ENCODE measurements around the gene TMEM81. TPM values are rescaled to one million over a fixed set of nuclear protein-coding genes. Genes with fewer than 3 reads are reported as not detected.
A peak's percentile ranks its signal among the peaks of the same experiment; 100 is the strongest.

Gene TMEM81
- total RNA-seq, 4 donors from 2014 or later = 2.9 to 3.7 TPM; not detected in 2

GRCh38 chr1:205124726-205125125 lies 40.5 kb upstream of the TMEM81 start:
- intact Hi-C loops (cut with DNase I; ENCODE audit: low total_unique reads) = no loop called here
- Histone ChIP-seq H3K27me3 (no peaks in the 10 kb centered on the region), H3K27ac (no peak overlapping the region), H3K9me3 (no peaks in the 10 kb centered on the region), H3K4me1 (peaks cover 19 to 22% (median 21%) of the 10 kb centered on the region in 4 donors), H3K4me3 (no peak overlapping the region), H3K36me3 (no peaks in the 10 kb centered on the region)
- 65 to 72% methylated on average over 4 to 7 of the region's 7 CpGs for WGBS, 2 donors (ENCODE audit: low coverage in 1 of 2)
- TF ChIP-seq CTCF (IDR thresholded peaks at IDR 0.05) (no peak), POLR2A (IDR thresholded peaks at IDR 0.05) (no peak), POLR2AphosphoS5 (IDR thresholded peaks at IDR 0.05) (no peak), EP300 (IDR thresholded peaks at IDR 0.05; ENCODE audit: low read depth) (no peak)
- no peak for DNase-seq
- in situ Hi-C loops (cut with MboI; ENCODE audit: low pct_ligation_motif_present in 1 of 4, low pct_unique_long_range_greater_than_20kb in 1 of 4, low sequenced_read_pairs in 3 of 4) = no loop called here

- Histone ChIP-seq H3K27me3 (no peaks in the 10 kb centered on the region), H3K4me1 (peaks cover 19 to 29% (median 22%) of the 10 kb centered on the region in 4 donors), H3K27ac (peak overlapping the region; percentile 86 to 91 (median 89)), H3K36me3 (no peaks in the 10 kb centered on the region), H3K4me3 (peak overlapping the region; percentile 0 to 90 (median 72)), H3K9me3 (no peaks in the 10 kb centered on the region)
- WGBS, 2 donors (ENCODE audit: low coverage in 1 of 2) = 16 to 17% methylated on average over 9 of the region's 9 CpGs
- no peak for TF ChIP-seq CTCF (IDR thresholded peaks at IDR 0.05)
- no peak for TF ChIP-seq POLR2A (IDR thresholded peaks at IDR 0.05)
- TF ChIP-seq EP300 (IDR thresholded peaks at IDR 0.05; ENCODE audit: low read depth) = no peak
- no peak for TF ChIP-seq POLR2AphosphoS5 (IDR thresholded peaks at IDR 0.05)
- DNase-seq = no peak
- in situ Hi-C loops (cut with MboI; ENCODE audit: low pct_ligation_motif_present in 1 of 4, low pct_unique_long_range_greater_than_20kb in 1 of 4, low sequenced_read_pairs in 3 of 4) = no loop called here
- intact Hi-C loops (cut with DNase I; ENCODE audit: low total_unique reads) = no loop called here
These were observed 38.2 kb upstream of the TMEM81 start for GRCh38 chr1:205122489-205122882.

GRCh38 chr1:205121660-205122488 lies 37.6 kb upstream of the TMEM81 start, which contains the start of gene RBBP5:
TSS of gene RBBP5 (minus strand) at chr1:205121978. CDS start at chr1:205121873, 105 bp downstream.
- peak within 1 kb of the TSS; percentile 86 to 91 (median 89) for H3K27ac ChIP-seq
- H3K4me3 ChIP-seq = peak within 1 kb of the TSS; percentile 68 to 93 (median 82)
- peaks cover 19 to 29% (median 22%) of the 10 kb centered on the region in 4 donors for H3K4me1 ChIP-seq
- peak; percentile 98 for DNase-seq
- TF ChIP-seq EP300 (IDR thresholded peaks at IDR 0.05; ENCODE audit: low read depth) = no peak
- TF ChIP-seq POLR2A (IDR thresholded peaks at IDR 0.05) = peak; percentile 86
- peak; percentile 66 to 91 (median 89) for TF ChIP-seq POLR2AphosphoS5 (IDR thresholded peaks at IDR 0.05)
- TF ChIP-seq CTCF (IDR thresholded peaks at IDR 0.05) = peak; percentile 47 to 70 (median 58)
- no peaks in the 10 kb centered on the region for H3K36me3 ChIP-seq
- 1% methylated on average over 44 of the region's 46 CpGs; no CpG with 5 or more reads in 1 of the 2 donors for WGBS, 2 donors (ENCODE audit: low coverage in 1 of 2)
- intact Hi-C loops (cut with DNase I; ENCODE audit: low total_unique reads) = no loop called here
- in situ Hi-C loops (cut with MboI; ENCODE audit: low pct_ligation_motif_present in 1 of 4, low pct_unique_long_range_greater_than_20kb in 1 of 4, low sequenced_read_pairs in 3 of 4) = no loop called here
- no peaks in the 10 kb centered on the region for H3K27me3 ChIP-seq
- no peaks in the 10 kb centered on the region for H3K9me3 ChIP-seq

DNA sequence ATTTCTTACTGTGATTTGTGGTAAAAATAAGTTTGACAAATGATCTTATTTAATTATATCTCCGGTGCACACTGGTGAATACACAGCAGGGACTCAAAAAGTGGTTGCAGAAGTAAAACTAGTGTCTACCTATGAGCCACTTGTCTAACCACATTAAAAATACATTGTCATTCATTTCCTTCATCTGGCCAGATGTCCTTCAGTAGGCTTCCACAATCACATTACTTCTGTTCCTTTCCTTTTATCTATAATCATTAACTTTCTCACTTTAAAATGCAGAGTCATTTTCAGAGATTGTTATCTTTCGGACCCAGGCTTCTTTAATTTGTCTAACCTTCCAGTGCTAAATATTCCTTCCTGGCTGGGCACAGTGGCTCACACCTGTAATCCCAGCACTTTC lies 34.5 kb upstream of the TMEM81 start:
- Histone ChIP-seq H3K27me3 (no peaks in the 10 kb centered on the region), H3K4me3 (no peak overlapping the region), H3K4me1 (peaks cover 19 to 29% (median 22%) of the 10 kb centered on the region in 4 donors), H3K27ac (no peak overlapping the region), H3K9me3 (no peaks in the 10 kb centered on the region), H3K36me3 (peaks cover 0 to 14% (median 1%) of the 10 kb centered on the region in 4 donors)
- no peak for DNase-seq
- in situ Hi-C loops (cut with MboI; ENCODE audit: low pct_ligation_motif_present in 1 of 4, low pct_unique_long_range_greater_than_20kb in 1 of 4, low sequenced_read_pairs in 3 of 4) (no loop called here), intact Hi-C loops (cut with DNase I; ENCODE audit: low total_unique reads) (no loop called here)
- 63 to 66% methylated on average over 1 to 2 of the region's 2 CpGs for WGBS, 2 donors (ENCODE audit: low coverage in 1 of 2)
- no peak for TF ChIP-seq EP300 (IDR thresholded peaks at IDR 0.05; ENCODE audit: low read depth)
- TF ChIP-seq POLR2AphosphoS5 (IDR thresholded peaks at IDR 0.05) = no peak
- TF ChIP-seq CTCF (IDR thresholded peaks at IDR 0.05) = no peak
- TF ChIP-seq POLR2A (IDR thresholded peaks at IDR 0.05) = no peak
